ENCODE data around the gene MSI1.

Gene MSI1

GRCh38 chr12:120376934-120377572 lies 8.1 kb upstream of the MSI1 start:
- DNase-seq = no peak

- DNase-seq = no peak
These were observed 7.5 kb upstream of the MSI1 start for GRCh38 chr12:120376416-120376815.

GRCh38 chr12:120376009-120376408 lies 7.0 kb upstream of the MSI1 start:
- DNase-seq = no peak

- DNase-seq = no peak
These were observed 4.7 kb upstream of the MSI1 start for GRCh38 chr12:120373683-120374082.

- DNase-seq = no peak
These were observed 1.6 kb upstream of the MSI1 start for GRCh38 chr12:120370343-120371243.

GRCh38 chr12:120369603-120370342 lies 809 bp upstream of the MSI1 start:
- no peak for DNase-seq

- DNase-seq = no peak
These were observed 808 bp downstream of the MSI1 start for GRCh38 chr12:120367924-120368788.

- DNase-seq = no peak
These were observed 1.6 kb downstream of the MSI1 start for GRCh38 chr12:120367233-120367923.

- no peak for DNase-seq
These were observed 2.1 kb downstream of the MSI1 start for GRCh38 chr12:120366845-120367232.

- DNase-seq = no peak
These were observed 2.6 kb downstream of the MSI1 start for GRCh38 chr12:120366341-120366705.

GRCh38 chr12:120365675-120366340 lies 3.2 kb downstream of the MSI1 start:
- DNase-seq = no peak

GRCh38 chr12:120364487-120364886 lies 4.5 kb downstream of the MSI1 start:
- DNase-seq = no peak

- no peak for DNase-seq
These were observed 5.6 kb downstream of the MSI1 start for GRCh38 chr12:120363274-120363855.

- DNase-seq = no peak
These were observed 6.3 kb downstream of the MSI1 start for GRCh38 chr12:120362516-120363273.

- no peak for DNase-seq
These were observed 7.3 kb downstream of the MSI1 start for GRCh38 chr12:120361506-120362208.

GRCh38 chr12:120359128-120359527 lies 9.8 kb downstream of the MSI1 start:
- no peak for DNase-seq

- DNase-seq = no peak
These were observed 10.4 kb downstream of the MSI1 start for GRCh38 chr12:120358412-120359100.

GRCh38 chr12:120357104-120357503 lies 11.9 kb downstream of the MSI1 start:
- no peak for DNase-seq

- DNase-seq = peak; percentile 79
These were observed 12.4 kb downstream of the MSI1 start for GRCh38 chr12:120356567-120357030.
